K562 (cell line): ENCODE data around the gene ZNF213. TPM values are rescaled to one million over a fixed set of nuclear protein-coding genes. Genes with fewer than 3 reads are reported as not detected.

ENCODE experiments used
- BDP1 ChIP-seq: IDR thresholded peaks from 3 replicates; pipeline ENCODE4 v1.6.1; 2011; ENCODE audit not compliant: insufficient read length, insufficient read depth
- BMI1 ChIP-seq: fragments of 150-350 bp; IDR thresholded peaks from 2 replicates; pipeline ENCODE4 v1.6.1; 2014; ENCODE audit warnings: low read length
- BRD9 ChIP-seq: fragments of 450-650 bp; IDR thresholded peaks from 2 replicates; pipeline ENCODE4 v1.6.1; 2018; ENCODE audit warnings: low read depth; ENCODE audit not compliant: partially characterized antibody
- HIVEP1 ChIP-seq: fragments of 250-450 bp; sonication (Bioruptor Pico); IDR thresholded peaks from 2 replicates; pipeline ENCODE4 v1.4.0; 2020; ENCODE audit warnings: mild to moderate bottlenecking
- NCOA6 ChIP-seq: fragments of 450-650 bp; IDR thresholded peaks from 2 replicates; pipeline ENCODE4 v1.6.1; 2017; ENCODE audit warnings: mild to moderate bottlenecking
- NCOR1 ChIP-seq: fragments of 450-650 bp; IDR thresholded peaks from 2 replicates; pipeline ENCODE4 v1.6.1; 2016; ENCODE audit warnings: mild to moderate bottlenecking, moderate library complexity
- PHB ChIP-seq: fragments of 250-450 bp; sonication (Bioruptor Pico); IDR thresholded peaks from 2 replicates; pipeline ENCODE4 v1.5.0; 2021
- PHB2 ChIP-seq: fragments of 450-650 bp; IDR thresholded peaks from 2 replicates; pipeline ENCODE4 v1.6.1; 2017; ENCODE audit warnings: low read depth
- PHF8 ChIP-seq: fragments of 200-600 bp; sonication (generic); IDR thresholded peaks from 2 replicates; pipeline ENCODE4 v1.6.1; 2012; ENCODE audit warnings: mixed run types, mild to moderate bottlenecking, inconsistent platforms, low read length, moderate library complexity, borderline replicate concordance
- SAP30 ChIP-seq: fragments of 200-600 bp; sonication (generic); IDR thresholded peaks from 2 replicates; pipeline ENCODE4 v1.6.1; 2012; ENCODE audit warnings: borderline replicate concordance, low read depth, mild to moderate bottlenecking, moderate library complexity, low read length, control low read depth, inconsistent platforms; ENCODE audit not compliant: insufficient read depth, poor library complexity, severe bottlenecking
- ZNF133 ChIP-seq: fragments of 250-450 bp; sonication (Bioruptor Pico); IDR thresholded peaks from 2 replicates; pipeline ENCODE4 v1.4.0; 2020; ENCODE audit warnings: mild to moderate bottlenecking
- ZNF134 ChIP-seq: fragments of 250-450 bp; sonication (Bioruptor Pico); conservative IDR thresholded peaks from 2 replicates; pipeline ENCODE4 v1.4.0; 2020
- ZNF146 ChIP-seq: IDR thresholded peaks from one replicate; pipeline ENCODE4 v1.6.1; 2018; ENCODE audit warnings: missing compliant biosample characterization; ENCODE audit not compliant: unreplicated experiment
- polyA plus RNA-seq, 8 experiments: library from polyadenylated mRNA; depleted of rRNA in 4 of 8; stranded (reverse) in 5 of 8; unstranded in 3 of 8; fragments of >200 nt; fragmentation: Nextera tagmentation in 2 of 8; fragmentation: Illumina TruSeq in 1 of 8; extraction: Ambion mirVana in 2 of 8; extraction: Trizol in 1 of 8; gene quantifications; 2 replicates each; pipeline versions ENCODE4 v1.2.1 to v1.2.3, GENCODE V29; 2011 to 2014; ENCODE audit warnings: inconsistent platforms in 1 of 8, missing spikeins in 1 of 8
- total RNA-seq, 7 experiments: library from RNA; depleted of rRNA in 6 of 7; stranded (reverse); fragments of >200 nt in 6 of 7; fragmentation: Illumina TruSeq in 2 of 7; extraction: Trizol in 2 of 7; gene quantifications; 2 replicates each; pipeline versions ENCODE4 v1.2.1 to v1.2.3, GENCODE V29; 2011 to 2021; ENCODE audit warnings: low replicate concordance in 1 of 7
- TF ChIP-seq, protein P1 (sequence below): fragments of 450-650 bp; formaldehyde crosslinking; IDR thresholded peaks from 2 replicates; pipeline ENCODE4 v1.4.0; 2022; ENCODE audit warnings: mild to moderate bottlenecking, moderate library complexity
- TF ChIP-seq, protein P2 (sequence below): fragments of 250-450 bp; sonication (Bioruptor Pico); IDR thresholded peaks from 2 replicates; pipeline ENCODE4 v1.8.0; 2022; ENCODE audit warnings: inconsistent platforms, mild to moderate bottlenecking, moderate library complexity, borderline replicate concordance
- TF ChIP-seq, protein P3 (sequence below): fragments of 250-450 bp; sonication (Bioruptor Pico); IDR thresholded peaks from 2 replicates; pipeline ENCODE4 v1.6.1; 2021; ENCODE audit warnings: mild to moderate bottlenecking
- TF ChIP-seq, protein P4 (sequence below): fragments of 450-650 bp; formaldehyde crosslinking; IDR thresholded peaks from 2 replicates; pipeline ENCODE4 v1.4.0; 2020; ENCODE audit warnings: mild to moderate bottlenecking, moderate library complexity
- TF ChIP-seq, protein P5 (sequence below): fragments of 250-450 bp; sonication (Bioruptor Pico); IDR thresholded peaks from 2 replicates; pipeline ENCODE4 v1.4.0; 2020

The ZNF213 gene
- total and polyA plus RNA-seq, 9 of the 15 experiments (the other 6 are each of a cell fraction or from before 2014, with no cell fraction given): 0.49 to 10.0 (median 1.8) TPM

DNA sequence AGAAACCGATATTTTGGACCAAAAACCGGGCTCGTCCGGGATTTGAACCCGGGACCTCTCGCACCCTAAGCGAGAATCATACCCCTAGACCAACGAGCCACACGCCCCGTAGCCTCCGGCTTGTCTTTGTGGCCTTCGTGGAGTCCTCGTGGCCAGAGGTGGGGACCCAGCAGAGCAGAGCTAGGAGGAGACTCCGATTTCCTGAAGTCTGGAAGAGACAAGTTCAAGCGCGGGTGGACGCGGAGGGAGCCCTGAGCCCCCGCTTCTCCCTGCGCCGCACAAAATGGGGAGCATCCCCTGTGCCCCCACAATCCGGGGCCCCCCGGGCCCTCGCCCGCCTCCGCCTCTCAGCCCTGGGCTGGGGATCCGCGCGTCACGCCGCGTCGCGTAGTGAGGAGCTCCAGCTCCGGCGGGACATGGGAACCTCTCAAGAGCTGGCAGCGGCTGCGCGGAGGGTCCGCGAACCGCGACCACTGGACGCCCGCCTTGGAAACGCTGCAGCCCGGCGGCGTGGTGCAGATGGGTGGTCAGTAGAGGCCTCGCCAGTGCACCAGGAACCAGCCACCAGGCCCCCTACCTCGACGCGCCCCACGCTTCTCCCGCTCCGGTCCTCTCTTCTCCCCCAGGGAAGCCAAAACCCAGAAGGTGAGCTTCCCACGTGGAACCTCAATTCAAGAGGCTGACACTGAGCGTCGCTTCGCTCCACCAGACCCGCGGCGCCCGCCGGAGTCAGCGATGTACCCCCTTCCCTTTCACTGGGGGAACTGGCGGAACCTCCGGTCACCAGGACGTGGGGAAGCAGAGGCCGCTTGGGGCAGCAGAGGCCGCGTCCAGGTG is 48.0 kb downstream of the ZNF213 start (continued):
- TF ChIP-seq, protein P1, sequence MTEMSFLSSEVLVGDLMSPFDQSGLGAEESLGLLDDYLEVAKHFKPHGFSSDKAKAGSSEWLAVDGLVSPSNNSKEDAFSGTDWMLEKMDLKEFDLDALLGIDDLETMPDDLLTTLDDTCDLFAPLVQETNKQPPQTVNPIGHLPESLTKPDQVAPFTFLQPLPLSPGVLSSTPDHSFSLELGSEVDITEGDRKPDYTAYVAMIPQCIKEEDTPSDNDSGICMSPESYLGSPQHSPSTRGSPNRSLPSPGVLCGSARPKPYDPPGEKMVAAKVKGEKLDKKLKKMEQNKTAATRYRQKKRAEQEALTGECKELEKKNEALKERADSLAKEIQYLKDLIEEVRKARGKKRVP (CRISPR knock-in tag): no peak
- TF ChIP-seq ZNF146 (CRISPR knock-in tag) (no peak), BMI1 (no peak), BDP1 (peak; percentile 57), BRD9 (no peak), ZNF134 (CRISPR knock-in tag) (no peak), ZNF133 (no peak), NCOA6 (no peak), PHB (CRISPR knock-in tag) (no peak), HIVEP1 (CRISPR knock-in tag) (no peak), NCOR1 (no peak), SAP30 (no peak), PHB2 (no peak), PHF8 (peak; percentile 50; the same call in 1 of the 2 replicates)
- TF ChIP-seq, protein P2, sequence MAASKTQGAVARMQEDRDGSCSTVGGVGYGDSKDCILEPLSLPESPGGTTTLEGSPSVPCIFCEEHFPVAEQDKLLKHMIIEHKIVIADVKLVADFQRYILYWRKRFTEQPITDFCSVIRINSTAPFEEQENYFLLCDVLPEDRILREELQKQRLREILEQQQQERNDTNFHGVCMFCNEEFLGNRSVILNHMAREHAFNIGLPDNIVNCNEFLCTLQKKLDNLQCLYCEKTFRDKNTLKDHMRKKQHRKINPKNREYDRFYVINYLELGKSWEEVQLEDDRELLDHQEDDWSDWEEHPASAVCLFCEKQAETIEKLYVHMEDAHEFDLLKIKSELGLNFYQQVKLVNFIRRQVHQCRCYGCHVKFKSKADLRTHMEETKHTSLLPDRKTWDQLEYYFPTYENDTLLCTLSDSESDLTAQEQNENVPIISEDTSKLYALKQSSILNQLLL (CRISPR knock-in tag): no peak
- TF ChIP-seq, protein P3, sequence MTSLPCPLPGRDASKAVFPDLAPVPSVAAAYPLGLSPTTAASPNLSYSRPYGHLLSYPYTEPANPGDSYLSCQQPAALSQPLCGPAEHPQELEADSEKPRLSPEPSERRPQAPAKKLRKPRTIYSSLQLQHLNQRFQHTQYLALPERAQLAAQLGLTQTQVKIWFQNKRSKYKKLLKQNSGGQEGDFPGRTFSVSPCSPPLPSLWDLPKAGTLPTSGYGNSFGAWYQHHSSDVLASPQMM: no peak
- TF ChIP-seq, protein P4, sequence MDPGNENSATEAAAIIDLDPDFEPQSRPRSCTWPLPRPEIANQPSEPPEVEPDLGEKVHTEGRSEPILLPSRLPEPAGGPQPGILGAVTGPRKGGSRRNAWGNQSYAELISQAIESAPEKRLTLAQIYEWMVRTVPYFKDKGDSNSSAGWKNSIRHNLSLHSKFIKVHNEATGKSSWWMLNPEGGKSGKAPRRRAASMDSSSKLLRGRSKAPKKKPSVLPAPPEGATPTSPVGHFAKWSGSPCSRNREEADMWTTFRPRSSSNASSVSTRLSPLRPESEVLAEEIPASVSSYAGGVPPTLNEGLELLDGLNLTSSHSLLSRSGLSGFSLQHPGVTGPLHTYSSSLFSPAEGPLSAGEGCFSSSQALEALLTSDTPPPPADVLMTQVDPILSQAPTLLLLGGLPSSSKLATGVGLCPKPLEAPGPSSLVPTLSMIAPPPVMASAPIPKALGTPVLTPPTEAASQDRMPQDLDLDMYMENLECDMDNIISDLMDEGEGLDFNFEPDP (CRISPR knock-in tag): no peak
- TF ChIP-seq, protein P5, sequence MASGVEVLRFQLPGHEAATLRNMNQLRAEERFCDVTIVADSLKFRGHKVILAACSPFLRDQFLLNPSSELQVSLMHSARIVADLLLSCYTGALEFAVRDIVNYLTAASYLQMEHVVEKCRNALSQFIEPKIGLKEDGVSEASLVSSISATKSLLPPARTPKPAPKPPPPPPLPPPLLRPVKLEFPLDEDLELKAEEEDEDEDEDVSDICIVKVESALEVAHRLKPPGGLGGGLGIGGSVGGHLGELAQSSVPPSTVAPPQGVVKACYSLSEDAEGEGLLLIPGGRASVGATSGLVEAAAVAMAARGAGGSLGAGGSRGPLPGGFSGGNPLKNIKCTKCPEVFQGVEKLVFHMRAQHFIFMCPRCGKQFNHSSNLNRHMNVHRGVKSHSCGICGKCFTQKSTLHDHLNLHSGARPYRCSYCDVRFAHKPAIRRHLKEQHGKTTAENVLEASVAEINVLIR (CRISPR knock-in tag): no peak
